ENCODE results near the gene ACTR2. TPM values are rescaled to one million over a fixed set of nuclear protein-coding genes. Genes with fewer than 3 reads are reported as not detected.

The ACTR2 gene
- polyA plus RNA-seq, 12 donors: 111 to 169 (median 127) TPM; not detected in 1

- DNase-seq: no peak
These were observed 49.0 kb downstream of the ACTR2 start for GRCh38 chr2:65276609-65277008.

GRCh38 chr2:65277118-65277517 lies 49.5 kb downstream of the ACTR2 start:
- DNase-seq: no peak

- no peak for DNase-seq
These were observed 50.3 kb downstream of the ACTR2 start for GRCh38 chr2:65277791-65278483.

DNA sequence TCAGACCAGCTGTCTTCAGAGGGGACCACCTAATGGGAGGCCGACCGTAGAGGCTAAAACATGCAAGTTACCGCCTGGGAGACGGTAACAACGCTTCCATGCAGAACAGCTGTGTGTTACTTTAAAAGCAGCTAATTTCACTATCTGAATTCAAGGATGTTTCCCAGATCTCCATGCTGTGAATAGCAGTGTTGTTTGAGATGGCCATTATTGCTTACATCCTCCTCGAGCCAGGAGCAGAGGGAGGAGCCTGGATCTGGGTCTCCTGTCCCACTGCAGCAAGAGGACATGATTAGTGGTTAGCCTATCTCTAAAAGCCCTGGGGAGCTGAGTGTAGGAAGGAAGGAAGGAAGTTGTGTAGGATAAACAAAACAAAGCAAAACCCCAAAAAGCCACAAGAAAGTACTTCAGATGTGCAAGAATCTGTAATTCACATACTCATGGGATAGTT lies 50.9 kb downstream of the ACTR2 start:
- DNase-seq: no peak

GRCh38 chr2:65279756-65280155 lies 52.1 kb downstream of the ACTR2 start:
- no peak for DNase-seq

GRCh38 chr2:65281627-65282351 lies 54.2 kb downstream of the ACTR2 start:
- peak; percentile 82 for DNase-seq

GRCh38 chr2:65282477-65283053 lies 54.9 kb downstream of the ACTR2 start:
- no peak for DNase-seq

- DNase-seq: no peak
These were observed 59.7 kb downstream of the ACTR2 start for GRCh38 chr2:65287364-65287763.

DNA sequence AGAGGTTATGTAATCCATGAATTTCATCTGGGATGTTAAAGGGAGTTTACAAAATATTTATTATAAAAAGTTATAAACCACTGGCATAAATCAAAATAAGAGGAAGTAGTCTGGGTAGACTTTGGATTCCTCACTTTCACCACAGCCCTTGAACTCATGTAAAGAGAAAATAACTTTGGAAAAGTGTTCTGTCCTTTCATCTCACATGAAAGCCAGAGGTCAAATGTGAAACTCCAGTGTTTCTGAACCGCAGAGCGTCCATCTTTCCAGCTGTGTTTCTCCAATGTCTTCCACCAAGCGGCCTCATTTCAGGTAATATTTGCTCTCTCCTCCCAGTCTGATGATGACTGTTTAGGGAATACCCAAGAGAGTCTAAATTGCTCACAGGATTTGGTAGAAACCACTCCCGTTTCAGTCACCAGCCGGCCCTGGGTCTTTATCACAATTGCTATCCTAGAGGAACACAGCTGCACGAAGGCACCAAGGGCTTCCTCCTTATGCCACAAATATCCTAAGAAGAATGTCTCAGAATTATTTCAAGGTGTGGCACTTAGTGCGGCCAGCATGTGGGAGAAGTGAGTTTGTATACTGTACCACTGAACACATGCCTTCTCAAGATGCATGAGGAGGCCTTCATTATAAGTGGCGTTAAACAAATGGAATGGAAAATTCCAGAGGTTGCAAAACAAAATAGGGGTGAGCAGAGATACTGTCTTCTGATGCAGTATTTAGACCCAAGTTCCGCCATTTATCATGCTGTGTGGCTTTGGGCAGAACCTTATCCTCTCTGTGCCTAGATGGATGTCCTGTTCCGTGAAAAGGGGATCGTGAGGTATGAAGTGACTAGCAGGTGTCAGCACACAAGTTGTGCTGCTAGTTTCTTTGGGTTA lies 63.8 kb downstream of the ACTR2 start:
- DNase-seq: no peak

- DNase-seq: no peak
These were observed 64.4 kb downstream of the ACTR2 start for GRCh38 chr2:65292106-65292400.

DNA sequence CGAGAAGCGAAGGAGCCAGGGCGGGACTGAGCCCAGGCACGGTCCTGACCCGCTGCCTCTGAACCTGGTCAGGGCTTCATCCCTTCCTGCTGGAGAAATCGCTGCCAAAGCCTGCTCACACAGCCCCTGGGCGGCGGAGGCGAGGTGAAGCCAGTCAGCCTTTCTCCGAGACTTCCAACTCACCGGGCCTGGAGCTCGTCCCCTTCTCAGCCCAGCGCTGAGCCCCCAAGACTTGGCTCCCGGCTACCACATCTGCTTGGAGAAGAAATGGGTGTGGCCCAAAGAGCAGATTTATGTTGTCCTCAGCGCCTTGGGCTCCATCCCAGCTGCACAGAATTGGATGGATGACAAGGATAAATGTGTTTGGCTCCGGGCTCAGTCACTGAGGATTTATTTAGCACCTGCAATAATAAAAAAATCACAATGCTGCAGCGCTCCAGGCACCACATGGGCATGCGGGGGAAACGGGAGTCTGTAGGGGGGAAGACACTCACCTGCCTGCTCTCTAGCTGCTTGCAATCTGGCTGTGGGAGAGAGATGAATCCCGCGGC lies 64.9 kb downstream of the ACTR2 start:
- DNase-seq: peak; percentile 81

DNA sequence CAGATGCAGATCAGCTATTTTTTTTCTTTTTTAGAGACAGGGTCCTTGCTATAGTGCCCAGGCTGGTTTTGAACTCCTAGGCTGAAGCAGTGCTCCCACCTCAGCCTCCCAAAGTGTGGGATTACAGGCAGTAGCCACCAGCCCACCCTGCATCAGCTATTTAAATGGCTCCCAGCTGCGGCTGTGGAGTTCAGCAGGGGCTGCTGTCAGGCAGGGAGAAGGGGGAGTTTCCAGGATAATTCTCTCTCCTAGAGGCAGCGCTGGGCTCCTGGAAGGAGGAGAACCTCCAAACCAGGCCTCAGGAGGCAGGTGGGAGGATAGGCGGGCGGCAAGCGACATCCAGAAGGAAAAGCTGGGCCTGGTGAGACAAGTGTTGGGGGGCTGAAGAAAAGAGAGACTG lies 65.7 kb downstream of the ACTR2 start:
- no peak for DNase-seq

- no peak for DNase-seq
These were observed 66.5 kb downstream of the ACTR2 start for GRCh38 chr2:65294136-65294535.

GRCh38 chr2:65294701-65295100 lies 67.1 kb downstream of the ACTR2 start:
- DNase-seq: no peak

GRCh38 chr2:65296971-65297370 lies 69.3 kb downstream of the ACTR2 start:
- DNase-seq: no peak

GRCh38 chr2:65297544-65297943 lies 69.9 kb downstream of the ACTR2 start:
- DNase-seq: no peak

GRCh38 chr2:65298089-65298488 lies 70.5 kb downstream of the ACTR2 start:
- DNase-seq: no peak

- no peak for DNase-seq
These were observed 71.6 kb downstream of the ACTR2 start for GRCh38 chr2:65299246-65299645.

DNA sequence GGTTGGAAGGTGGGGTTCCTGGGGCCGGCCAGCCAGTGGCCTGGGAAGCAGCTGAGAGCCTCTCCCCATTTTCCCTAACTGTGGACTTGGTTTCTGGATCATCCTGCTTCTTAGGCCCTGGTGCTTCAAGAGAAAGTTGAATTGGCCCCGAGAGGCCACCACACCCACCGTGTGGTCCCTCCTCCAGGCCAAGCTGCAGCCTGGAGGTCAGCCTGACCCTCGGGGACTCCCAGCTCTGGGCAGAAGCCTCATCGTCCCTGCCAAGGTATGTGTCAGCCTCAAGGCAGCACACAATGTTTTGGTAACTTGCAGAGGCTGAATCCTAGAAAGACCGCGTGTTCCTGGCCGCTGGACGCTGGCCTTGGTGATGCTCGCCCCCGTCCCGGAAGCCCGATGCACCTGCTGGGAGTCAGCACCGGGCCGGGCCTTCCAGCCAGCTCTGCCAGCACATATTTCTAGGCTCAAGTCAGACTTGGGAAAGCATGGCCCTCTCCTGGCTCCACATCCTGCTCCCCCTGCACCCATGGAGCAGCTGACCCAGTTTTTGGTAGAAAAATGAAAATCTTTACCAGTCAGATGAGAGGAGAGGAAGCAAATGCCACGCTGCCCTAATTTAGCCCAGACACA lies 72.6 kb downstream of the ACTR2 start:
- peak; percentile 80 for DNase-seq

GRCh38 chr2:65300761-65301711 lies 73.4 kb downstream of the ACTR2 start:
- peak; percentile 71 for DNase-seq

Measured in muscle of arm (tissue), 12 donors.